ENCODE data around the gene RERG. TPM values are rescaled to one million over a fixed set of nuclear protein-coding genes. Genes with fewer than 3 reads are reported as not detected.

RERG gene
- total and polyA plus RNA-seq, 2 of the 4 experiments (the other 2 are of a cell fraction), result not detected

- H2BK20ac ChIP-seq (ENCODE audit: low read depth, low read length), result no peak overlapping the region
- no TSS peak for BruUV-seq (replicated peaks)
- H2BK5ac ChIP-seq (ENCODE audit: low read depth, low read length, poor library complexity, severe bottlenecking), result no peak overlapping the region
- no peak overlapping the region for H3K4me2 ChIP-seq (ENCODE audit: low read depth, low read length)
- no peaks in the 10 kb centered on the region for H3K36me3 ChIP-seq (ENCODE audit: control insufficient read depth, insufficient read depth, low read length)
- no peak overlapping the region for H3K27ac ChIP-seq (ENCODE audit: insufficient read depth, low read length)
- H3K79me1 ChIP-seq (ENCODE audit: low read depth in 1 of 2, low read length in 2 of 2), result no peaks in the 10 kb centered on the region
- in situ Hi-C loops (cut with MboI; ENCODE audit: low sequenced_read_pairs), result no loop called here
- H3K23ac ChIP-seq (ENCODE audit: low read depth, low read length), result no peak overlapping the region
- no peaks in the 10 kb centered on the region for H4K20me1 ChIP-seq (ENCODE audit: insufficient read depth, low read length)
- no peak overlapping the region for H4K8ac ChIP-seq (ENCODE audit: low read depth in 2 of 2, low read length in 2 of 2)
- TF ChIP-seq RCOR1 (IDR thresholded peaks at IDR 0.05; ENCODE audit: insufficient replicate concordance, low read length), result no peak
- TF ChIP-seq BHLHE40 (IDR thresholded peaks at IDR 0.05; ENCODE audit: low read depth, low read length), result no peak
- TF ChIP-seq NFE2L2 (IDR thresholded peaks at IDR 0.05; ENCODE audit: low read depth, low read length), result no peak
- TF ChIP-seq CEBPB (IDR thresholded peaks at IDR 0.05; ENCODE audit: low read depth, low read length), result no peak
- TF ChIP-seq ELK1 (IDR thresholded peaks at IDR 0.05; ENCODE audit: borderline replicate concordance, low read depth, low read length), result no peak
- no peak for TF ChIP-seq CHD1 (IDR thresholded peaks at IDR 0.05; ENCODE audit: low read depth, low read length)
- TF ChIP-seq MAFK (IDR thresholded peaks at IDR 0.05; ENCODE audit: low read depth, low read length), result no peak
- no peak for TF ChIP-seq MAZ (IDR thresholded peaks at IDR 0.05; ENCODE audit: borderline replicate concordance, low read depth, low read length)
- no peak overlapping the region for H2BK15ac ChIP-seq (ENCODE audit: low read depth, low read length)
- no peak overlapping the region for H3K14ac ChIP-seq (replicated peaks; ENCODE audit: low read depth, low read length)
- no peak overlapping the region for H2AK5ac ChIP-seq (ENCODE audit: low read depth, low read length)
- DNase-seq, result no peak
- no peak overlapping the region for H3K9ac ChIP-seq (ENCODE audit: low read depth, low read length)
- dilution Hi-C loops (cut with HindIII; ENCODE audit: low sequenced_read_pairs, unreplicated experiment), result no loop called here
- ChIA-PET CTCF (interaction anchor here (1.0 kb wide), 1 partner anchor 18 kb away, joined by 4 read pairs; no protein-coding TSS in a partner anchor), POLR2A (ENCODE audit: unreplicated experiment) (no interaction called here)
- H3K27me3 ChIP-seq (ENCODE audit: control insufficient read depth, insufficient read depth, low read length), result no peaks in the 10 kb centered on the region
- H2BK120ac ChIP-seq (ENCODE audit: low read depth, low read length), result no peak overlapping the region
- no peak overlapping the region for H2AFZ ChIP-seq (replicated peaks; ENCODE audit: low read length, poor library complexity)
- ATAC-seq (ENCODE audit: low read depth), result no peak
- no peak overlapping the region for H2AK9ac ChIP-seq (replicated peaks; ENCODE audit: low read depth, low read length, poor library complexity)
- H3K56ac ChIP-seq (ENCODE audit: extremely low read depth, insufficient read depth, low read length), result no peak overlapping the region
- H3K9me3 ChIP-seq (ENCODE audit: control insufficient read depth, insufficient read depth, low read length), result no peaks in the 10 kb centered on the region
- H3K9me1 ChIP-seq (ENCODE audit: insufficient read depth, low read length), result no peaks in the 10 kb centered on the region
- H4K5ac ChIP-seq (ENCODE audit: low read depth, low read length), result no peak overlapping the region
- H3K4me3 ChIP-seq (ENCODE audit: insufficient read depth, low read depth, low read length), result no peak overlapping the region
- no CpG with 5 or more reads among the region's 6 CpGs for WGBS, 2 experiments (ENCODE audit: extremely low coverage in 2 of 2, insufficient read length in 1 of 2)
- no peaks in the 10 kb centered on the region for H3K4me1 ChIP-seq (ENCODE audit: control insufficient read depth, insufficient read depth, low read length)
- intact Hi-C loops (cut with micrococcal nuclease), result no loop called here
- H4K91ac ChIP-seq (ENCODE audit: insufficient read depth, low read depth, low read length), result no peak overlapping the region
- H3K18ac ChIP-seq (ENCODE audit: low read depth, low read length), result no peak overlapping the region
- H3K4ac ChIP-seq (ENCODE audit: low read depth, low read length), result no peak overlapping the region
These were observed 50.1 kb downstream of the RERG start for GRCh38 chr12:15171012-15171655.

Measured in IMR-90 (cell line).